ENCODE results near the gene BCAR1.

Gene BCAR1

GRCh38 chr16:75288596-75289120 lies 37.2 kb upstream of the BCAR1 start:
- no peak overlapping the region for H3K9ac ChIP-seq
- no peak overlapping the region for H2AFZ ChIP-seq (ENCODE audit: low read depth)
- no peak overlapping the region for H3K4me3 ChIP-seq (IDR thresholded peaks at IDR 0.05; ENCODE audit: insufficient read depth, low read depth, low read length)
- no peaks in the 10 kb centered on the region for H4K20me1 ChIP-seq (ENCODE audit: insufficient read depth)
- H3K79me2 ChIP-seq (ENCODE audit: insufficient read depth, low read depth), result no peaks in the 10 kb centered on the region
- no peaks in the 10 kb centered on the region for H3K4me1 ChIP-seq (ENCODE audit: low read depth, poor library complexity, severe bottlenecking)
- no peak overlapping the region for H3K27ac ChIP-seq
- H3K4me2 ChIP-seq, result no peak overlapping the region
- H3K27me3 ChIP-seq (ENCODE audit: insufficient read depth, low read depth), result no peaks in the 10 kb centered on the region
- TF ChIP-seq CTCF (conservative IDR thresholded peaks at IDR 0.05; ENCODE audit: low read depth, low read length), result no peak
- H3K36me3 ChIP-seq (ENCODE audit: insufficient read depth), result no peaks in the 10 kb centered on the region

- Histone ChIP-seq H3K4me2 (no peak overlapping the region), H3K9ac (no peak overlapping the region), H3K27me3 (ENCODE audit: insufficient read depth, low read depth) (no peaks in the 10 kb centered on the region), H3K4me1 (ENCODE audit: low read depth, poor library complexity, severe bottlenecking) (no peaks in the 10 kb centered on the region), H3K79me2 (ENCODE audit: insufficient read depth, low read depth) (no peaks in the 10 kb centered on the region), H3K36me3 (ENCODE audit: insufficient read depth) (no peaks in the 10 kb centered on the region), H3K4me3 (IDR thresholded peaks at IDR 0.05; ENCODE audit: insufficient read depth, low read depth, low read length) (no peak overlapping the region), H2AFZ (ENCODE audit: low read depth) (no peak overlapping the region), H4K20me1 (ENCODE audit: insufficient read depth) (no peaks in the 10 kb centered on the region), H3K27ac (no peak overlapping the region)
- TF ChIP-seq CTCF (conservative IDR thresholded peaks at IDR 0.05; ENCODE audit: low read depth, low read length), result no peak
Measured at GRCh38 chr16:75288181-75288580, 36.8 kb upstream of the BCAR1 start.

- Histone ChIP-seq H3K27ac (no peak overlapping the region), H3K4me2 (no peak overlapping the region)
- no peak for TF ChIP-seq CTCF (conservative IDR thresholded peaks at IDR 0.05; ENCODE audit: low read depth, low read length)
Measured at GRCh38 chr16:75287708-75288107, 36.3 kb upstream of the BCAR1 start.

GRCh38 chr16:75286389-75286788 lies 35.0 kb upstream of the BCAR1 start:
- Histone ChIP-seq H3K4me3 (IDR thresholded peaks at IDR 0.05; ENCODE audit: insufficient read depth, low read depth, low read length) (no peak overlapping the region), H2AFZ (ENCODE audit: low read depth) (no peak overlapping the region), H3K27ac (no peak overlapping the region), H3K27me3 (ENCODE audit: insufficient read depth, low read depth) (no peaks in the 10 kb centered on the region), H3K4me2 (no peak overlapping the region), H3K4me1 (ENCODE audit: low read depth, poor library complexity, severe bottlenecking) (no peaks in the 10 kb centered on the region), H3K9ac (no peak overlapping the region), H3K36me3 (ENCODE audit: insufficient read depth) (no peaks in the 10 kb centered on the region), H4K20me1 (ENCODE audit: insufficient read depth) (no peaks in the 10 kb centered on the region), H3K79me2 (ENCODE audit: insufficient read depth, low read depth) (no peaks in the 10 kb centered on the region)
- no peak for TF ChIP-seq CTCF (conservative IDR thresholded peaks at IDR 0.05; ENCODE audit: low read depth, low read length)

More at GRCh38 chr16:75287708-75288107, 36.3 kb upstream of the BCAR1 start:
- no peak overlapping the region for H3K9ac ChIP-seq
- no peaks in the 10 kb centered on the region for H3K4me1 ChIP-seq (ENCODE audit: low read depth, poor library complexity, severe bottlenecking)
- no peaks in the 10 kb centered on the region for H4K20me1 ChIP-seq (ENCODE audit: insufficient read depth)
- H3K27me3 ChIP-seq (ENCODE audit: insufficient read depth, low read depth), result no peaks in the 10 kb centered on the region
- H2AFZ ChIP-seq (ENCODE audit: low read depth), result no peak overlapping the region
- no peaks in the 10 kb centered on the region for H3K36me3 ChIP-seq (ENCODE audit: insufficient read depth)
- no peaks in the 10 kb centered on the region for H3K79me2 ChIP-seq (ENCODE audit: insufficient read depth, low read depth)
- H3K4me3 ChIP-seq (IDR thresholded peaks at IDR 0.05; ENCODE audit: insufficient read depth, low read depth, low read length), result no peak overlapping the region

Data from KMS-11 (cell line).